A549 (cell line): ENCODE data around the gene SCYGR6. TPM values are rescaled to one million over a fixed set of nuclear protein-coding genes. Genes with fewer than 3 reads are reported as not detected.

Source experiments
- ATAC-seq, 2 experiments: fragments of 200-7000 bp in 1 of 2; fragments of >200 bp in 1 of 2; cut with Nextera tagmentation in 1 of 2; cut with Tn5 transposase in 1 of 2; 3 replicates each; pipeline versions ENCODE4 v1.8.0 to v1.9.1; 2018 to 2020; ENCODE audit warnings: mild to moderate bottlenecking in 1 of 2, moderate library complexity in 1 of 2
- CTCF ChIA-PET: fragments of 300-600 bp; sonication (Branson Sonifier 250); formaldehyde crosslinking; extraction: SDS; loops from one replicate; lab custom pipeline; 2021; ENCODE audit warnings: antibody characterized with exemption, inconsistent platforms; lab: Yijun Ruan, JAX
- POLR2A ChIA-PET: fragments of 350-600 bp; formaldehyde crosslinking; extraction: SDS; loops from one replicate; lab custom pipeline; 2021; ENCODE audit warnings: antibody characterized with exemption, inconsistent platforms; lab: Yijun Ruan, JAX
- DNase-seq, 2 experiments: peaks; one replicate each; pipeline versions ENCODE4 v3.0.0 to v3.0.0-alpha.2; 2011 to 2016; ENCODE audit warnings: low read depth in 1 of 2, low spot score in 1 of 2
- FAIRE-seq: peaks from 2 replicates; lab custom pipeline; 2011; peaks lifted over from hg19 to GRCh38; lab: Jason Lieb, UNC
- H3K27ac ChIP-seq, 2 experiments: fragments of >200 bp; sonication (Bioruptor Twin); formaldehyde crosslinking; 3 replicates each; pipeline ENCODE4 v1.5.1; 2016 to 2017
- H3K4me1 ChIP-seq: fragments of >200 bp; sonication (Bioruptor Twin); formaldehyde crosslinking; 3 replicates; pipeline ENCODE4 v1.6.1; 2016
- H3K4me2 ChIP-seq: fragments of >200 bp; sonication (Bioruptor Twin); formaldehyde crosslinking; 3 replicates; pipeline ENCODE4 v1.6.1; 2016
- H3K4me3 ChIP-seq: fragments of >200 bp; sonication (Bioruptor Twin); formaldehyde crosslinking; 3 replicates; pipeline ENCODE4 v1.5.1; 2016
- H3K9me3 ChIP-seq: fragments of >200 bp; sonication (Bioruptor Twin); formaldehyde crosslinking; 3 replicates; pipeline ENCODE4 v1.6.1; 2016
- BHLHE40 ChIP-seq: IDR thresholded peaks from 2 replicates; pipeline ENCODE4 v1.6.1; 2012; ENCODE audit warnings: low read depth, low read length, inconsistent platforms
- CBX8 ChIP-seq: fragments of 200-600 bp; sonication (generic); IDR thresholded peaks from 2 replicates; pipeline ENCODE4 v1.6.1; 2016
- CEBPB ChIP-seq, 2 experiments: fragments of >200 bp in 1 of 2; sonication (Bioruptor Twin) in 1 of 2; formaldehyde crosslinking in 1 of 2; IDR thresholded peaks; 2 replicates each; pipeline ENCODE4 v1.6.1; 2012 to 2016
- CHD2 ChIP-seq: fragments of 150-350 bp; IDR thresholded peaks from 2 replicates; pipeline ENCODE4 v1.6.1; 2014; ENCODE audit warnings: low read length; ENCODE audit not compliant: partially characterized antibody
- CTCF ChIP-seq: fragments of >200 bp; sonication (Bioruptor Twin); formaldehyde crosslinking; IDR thresholded peaks from 3 replicates; pipeline ENCODE4 v1.5.1; 2016
- EHF ChIP-seq: fragments of 250-450 bp; sonication (Bioruptor Pico); IDR thresholded peaks from 2 replicates; pipeline ENCODE4 v1.5.0; 2020; ENCODE audit warnings: mild to moderate bottlenecking
- EHMT2 ChIP-seq: fragments of 200-600 bp; sonication (generic); IDR thresholded peaks from 2 replicates; pipeline ENCODE4 v1.6.1; 2016; ENCODE audit warnings: antibody characterized with exemption, low read depth, mild to moderate bottlenecking, moderate library complexity
- FOSB ChIP-seq: fragments of 250-450 bp; sonication (Bioruptor Pico); IDR thresholded peaks from 2 replicates; pipeline ENCODE4 v1.5.0; 2020; ENCODE audit warnings: mild to moderate bottlenecking, moderate library complexity
- HES2 ChIP-seq: fragments of >200 bp; sonication (Bioruptor Twin); formaldehyde crosslinking; IDR thresholded peaks from 2 replicates; pipeline ENCODE4 v1.6.1; 2016
- HEYL ChIP-seq: fragments of 250-450 bp; sonication (Bioruptor Pico); IDR thresholded peaks from 2 replicates; pipeline ENCODE4 v1.8.0; 2021; ENCODE audit warnings: mild to moderate bottlenecking, moderate library complexity
- HOXB13 ChIP-seq: fragments of 250-450 bp; sonication (Bioruptor Pico); IDR thresholded peaks from 2 replicates; pipeline ENCODE4 v1.5.0; 2020; ENCODE audit warnings: low read depth, mild to moderate bottlenecking, moderate library complexity
- JUNB ChIP-seq: fragments of >200 bp; sonication (Bioruptor Twin); formaldehyde crosslinking; IDR thresholded peaks from 2 replicates; pipeline ENCODE4 v1.6.1; 2016
- MAX ChIP-seq: IDR thresholded peaks from 2 replicates; pipeline ENCODE4 v1.6.1; 2012
- MAZ ChIP-seq: fragments of 150-350 bp; IDR thresholded peaks from 2 replicates; pipeline ENCODE4 v1.6.1; 2014; ENCODE audit warnings: antibody characterized with exemption, low read depth, low read length, borderline replicate concordance
- NFE2L2 ChIP-seq: fragments of 150-350 bp; conservative IDR thresholded peaks from 2 replicates; pipeline ENCODE4 v1.6.1; 2014; ENCODE audit warnings: low read length
- NR3C1 ChIP-seq: fragments of >200 bp; sonication (Bioruptor Twin); formaldehyde crosslinking; IDR thresholded peaks from 3 replicates; pipeline ENCODE4 v1.6.1; 2017
- PBX3 ChIP-seq: IDR thresholded peaks from 2 replicates; pipeline ENCODE4 v1.6.1; 2012
- RAD21 ChIP-seq, 2 experiments: fragments of >200 bp in 1 of 2; sonication (Bioruptor Twin) in 1 of 2; formaldehyde crosslinking in 1 of 2; IDR thresholded peaks in 1 of 2; conservative IDR thresholded peaks in 1 of 2; 2 replicates in 1 of 2; 3 replicates in 1 of 2; pipeline ENCODE4 v1.6.1; 2012 to 2018; ENCODE audit warnings: inconsistent platforms in 1 of 2
- RARB ChIP-seq: fragments of 250-450 bp; sonication (Bioruptor Pico); IDR thresholded peaks from 2 replicates; pipeline ENCODE4 v1.8.0; 2021; ENCODE audit warnings: mild to moderate bottlenecking, moderate library complexity
- RNF2 ChIP-seq: fragments of 200-600 bp; sonication (generic); IDR thresholded peaks from 2 replicates; pipeline ENCODE4 v1.6.1; 2016; ENCODE audit warnings: low read depth, mild to moderate bottlenecking, antibody characterized with exemption, moderate library complexity, borderline replicate concordance
- SMC3 ChIP-seq: fragments of >200 bp; sonication (Bioruptor Twin); formaldehyde crosslinking; IDR thresholded peaks from 3 replicates; pipeline ENCODE4 v1.6.1; 2018; ENCODE audit warnings: inconsistent platforms
- TFCP2L1 ChIP-seq: fragments of 250-450 bp; sonication (Bioruptor Pico); IDR thresholded peaks from 2 replicates; pipeline ENCODE4 v1.5.0; 2021; ENCODE audit warnings: mild to moderate bottlenecking
- USF2 ChIP-seq: fragments of 450-650 bp; IDR thresholded peaks from 2 replicates; pipeline ENCODE4 v1.6.1; 2014; ENCODE audit warnings: antibody characterized with exemption
- ZC3H11A ChIP-seq: fragments of 450-650 bp; IDR thresholded peaks from 2 replicates; pipeline ENCODE4 v1.6.1; 2014; ENCODE audit warnings: antibody characterized with exemption, mild to moderate bottlenecking
- ZNF302 ChIP-seq: fragments of 250-450 bp; sonication (Bioruptor Pico); IDR thresholded peaks from 2 replicates; pipeline ENCODE4 v1.9.0; 2021; ENCODE audit warnings: inconsistent platforms, mild to moderate bottlenecking, moderate library complexity
- WGBS: methylation state at CpG from one replicate; pipeline ENCODE4 v1.1.6; 2017; ENCODE audit errors: missing lambda C conversion rate; 5-methylcytosine and 5-hydroxymethylcytosine counted together
- polyA minus RNA-seq: library from RNA; depleted of rRNA, polyadenylated mRNA; stranded (reverse); fragments of >200 nt; gene quantifications from 2 replicates; pipeline ENCODE4 v1.2.3, GENCODE V29; 2011; rRNA and poly(A)+ RNA removed
- polyA plus RNA-seq, 4 experiments: library from polyadenylated mRNA; depleted of rRNA in 3 of 4; stranded (reverse); fragments of >200 nt; fragmentation: RNase III in 1 of 4; extraction: RNeasy Plus Mini Kit Qiagen cat#74134 plus additional on column Dnase treatment in 1 of 4; gene quantifications; 2 replicates in 3 of 4; 3 replicates in 1 of 4; pipeline ENCODE4 v1.2.3, GENCODE V29; 2011 to 2017

SCYGR6 gene
- not detected in 2 replicates for polyA plus RNA-seq (2011; rRNA removed)
- not detected in 2 replicates for polyA plus RNA-seq (2012; cell fraction: cytosol; rRNA removed)
- polyA plus RNA-seq (2012; cell fraction: nucleus; rRNA removed), result not detected in 2 replicates
- polyA plus RNA-seq (2017; fragmentation: RNase III; extraction: RNeasy Plus Mini Kit Qiagen cat#74134 plus additional on column Dnase treatment), result not detected in 3 replicates
- polyA minus RNA-seq, result not detected in 2 replicates

- no peak for FAIRE-seq
- TF ChIP-seq RAD21 (conservative IDR thresholded peaks at IDR 0.05 in 1 of 2, IDR thresholded peaks at IDR 0.05 in 1 of 2), result no peak
- no peak for TF ChIP-seq NR3C1
- TF ChIP-seq BHLHE40, result no peak
- TF ChIP-seq SMC3, result no peak
- TF ChIP-seq ZC3H11A, result no peak
- no peak for TF ChIP-seq FOSB (CRISPR knock-in tag)
- no peak for TF ChIP-seq MAX
- no peak for TF ChIP-seq TFCP2L1 (CRISPR knock-in tag)
- no peak for TF ChIP-seq HOXB13 (CRISPR knock-in tag)
- no peak for TF ChIP-seq PBX3
- TF ChIP-seq CEBPB (IDR thresholded peaks at IDR 0.05), result no peak
- TF ChIP-seq EHMT2, result no peak
- TF ChIP-seq RARB (CRISPR knock-in tag), result no peak
- Histone ChIP-seq H3K4me3 (no peak within 1 kb of the TSS), H3K27ac (no peak within 1 kb of the TSS), H3K4me1 (peaks cover 10% of the 10 kb centered on the region; the same call in 2 of the 3 replicates), H3K4me2 (no peak within 1 kb of the TSS), H3K9me3 (no peaks in the 10 kb centered on the region)
- 0 out of 6 replicates have a peak, but pooled peaks of 1 of the 2 experiments have one; percentile 47 for ATAC-seq
- ChIA-PET POLR2A (no interaction called here), CTCF (no interaction called here)
- 88% methylated on average over 7 of the region's 15 CpGs for WGBS
- no peak for DNase-seq
Measured at GRCh38 chr2:227724394-227725039, at the start of gene SCYGR6. TSS of gene SCYGR6 (minus strand) at chr2:227724757. CDS start at chr2:227724757, 0 bp downstream.

GRCh38 chr2:227774011-227774624, 49.6 kb upstream of the SCYGR6 start:
- Histone ChIP-seq H3K4me2 (no peak overlapping the region), H3K4me1 (peaks cover 10% of the 10 kb centered on the region; the same call in 2 of the 3 replicates), H3K4me3 (no peak overlapping the region), H3K27ac (peak overlapping the region in 1 of 2 experiments; percentile 22; a peak in 2 of 6 replicates), H3K9me3 (no peaks in the 10 kb centered on the region)
- WGBS, result 60% methylated on average over 15 of the region's 15 CpGs
- ATAC-seq (peak in 1 of 2 experiments; percentile 71; a peak in 3 of 6 replicates), FAIRE-seq (no peak), DNase-seq (peak in 1 of 2 experiments; percentile 26)
- ChIA-PET CTCF (interaction anchor here (0.8 to 3.0 kb wide), 4 partner anchors 8 to 31 kb away, joined by 3 to 13 read pairs (median 3); no protein-coding TSS in a partner anchor), POLR2A (no interaction called here)
- peak; percentile 37; the same call in 2 of the 3 replicates for TF ChIP-seq CTCF
- peak in 1 of 2 experiments; percentile 37; a peak in 2 of 5 replicates for TF ChIP-seq RAD21 (conservative IDR thresholded peaks at IDR 0.05 in 1 of 2, IDR thresholded peaks at IDR 0.05 in 1 of 2)
- peak; percentile 18; the same call in 1 of the 3 replicates for TF ChIP-seq SMC3
- no peak for TF ChIP-seq CHD2

- FAIRE-seq, result no peak
Measured at GRCh38 chr2:227772932-227773331, 48.4 kb upstream of the SCYGR6 start.

More at GRCh38 chr2:227772932-227773331, 48.4 kb upstream of the SCYGR6 start:
- ChIA-PET CTCF (interaction anchor here (0.8 to 3.5 kb wide), 3 partner anchors 11 to 367 kb away, joined by 3 to 16 read pairs (median 3); no protein-coding TSS in a partner anchor), POLR2A (no interaction called here)
- H3K27ac ChIP-seq, result peak overlapping the region; percentile 41 to 67; a peak in 3 of 6 replicates
- WGBS, result 49% methylated on average over 2 of the region's 2 CpGs
- ATAC-seq, result peak in 1 of 2 experiments; percentile 60; a peak in 3 of 6 replicates
- no peak overlapping the region for H3K4me3 ChIP-seq
- TF ChIP-seq HEYL (CRISPR knock-in tag) (no peak), HES2 (no peak), RAD21 (conservative IDR thresholded peaks at IDR 0.05 in 1 of 2, IDR thresholded peaks at IDR 0.05 in 1 of 2) (no peak), MAZ (no peak), RNF2 (no peak), CBX8 (no peak), USF2 (no peak), NFE2L2 (no peak), ZNF302 (no peak), EHF (CRISPR knock-in tag) (no peak), JUNB (no peak)
- DNase-seq, result no peak
- H3K9me3 ChIP-seq, result no peaks in the 10 kb centered on the region
- no peak overlapping the region for H3K4me2 ChIP-seq
- peaks cover 10% of the 10 kb centered on the region; the same call in 2 of the 3 replicates for H3K4me1 ChIP-seq
